ENCODE measurements around the gene ZBP1.

Gene ZBP1

DNA sequence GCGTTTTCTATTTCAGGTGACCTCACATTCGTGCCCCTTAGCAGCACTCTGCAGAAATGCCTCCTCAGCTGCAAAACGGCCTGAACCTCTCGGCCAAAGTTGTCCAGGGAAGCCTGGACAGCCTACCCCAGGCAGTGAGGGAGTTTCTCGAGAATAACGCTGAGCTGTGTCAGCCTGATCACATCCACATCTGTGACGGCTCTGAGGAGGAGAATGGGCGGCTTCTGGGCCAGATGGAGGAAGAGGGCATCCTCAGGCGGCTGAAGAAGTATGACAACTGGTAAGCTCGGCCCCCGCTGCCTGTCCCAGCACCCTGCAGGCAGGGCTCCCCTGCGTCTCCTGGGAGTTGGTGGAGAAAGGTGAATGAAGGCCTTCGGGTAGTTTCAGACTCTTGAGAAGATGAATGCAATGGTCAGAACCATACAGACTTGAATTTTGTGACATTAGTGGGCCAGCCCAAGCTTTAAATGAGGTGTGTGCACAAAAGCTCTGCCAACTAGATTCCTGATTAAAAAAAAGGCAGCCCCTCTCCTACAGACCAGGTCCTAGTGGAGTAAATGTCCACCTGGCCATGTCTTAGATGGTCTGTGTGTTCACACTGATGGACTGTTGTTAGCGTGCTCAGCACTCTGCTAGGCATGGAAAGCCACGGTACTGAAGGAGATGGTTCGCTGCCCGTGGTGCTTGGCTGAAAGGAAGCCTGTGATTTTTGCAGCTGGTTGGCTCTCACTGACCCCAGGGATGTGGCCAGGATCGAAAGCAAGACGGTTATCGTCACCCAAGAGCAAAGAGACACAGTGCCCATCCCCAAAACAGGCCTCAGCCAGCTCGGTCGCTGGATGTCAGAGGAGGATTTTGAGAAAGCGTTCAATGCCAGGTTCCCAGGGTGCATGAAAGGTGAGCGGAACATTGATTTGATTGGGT is 58.6 kb downstream of the ZBP1 start:
- TF ChIP-seq, protein P1, sequence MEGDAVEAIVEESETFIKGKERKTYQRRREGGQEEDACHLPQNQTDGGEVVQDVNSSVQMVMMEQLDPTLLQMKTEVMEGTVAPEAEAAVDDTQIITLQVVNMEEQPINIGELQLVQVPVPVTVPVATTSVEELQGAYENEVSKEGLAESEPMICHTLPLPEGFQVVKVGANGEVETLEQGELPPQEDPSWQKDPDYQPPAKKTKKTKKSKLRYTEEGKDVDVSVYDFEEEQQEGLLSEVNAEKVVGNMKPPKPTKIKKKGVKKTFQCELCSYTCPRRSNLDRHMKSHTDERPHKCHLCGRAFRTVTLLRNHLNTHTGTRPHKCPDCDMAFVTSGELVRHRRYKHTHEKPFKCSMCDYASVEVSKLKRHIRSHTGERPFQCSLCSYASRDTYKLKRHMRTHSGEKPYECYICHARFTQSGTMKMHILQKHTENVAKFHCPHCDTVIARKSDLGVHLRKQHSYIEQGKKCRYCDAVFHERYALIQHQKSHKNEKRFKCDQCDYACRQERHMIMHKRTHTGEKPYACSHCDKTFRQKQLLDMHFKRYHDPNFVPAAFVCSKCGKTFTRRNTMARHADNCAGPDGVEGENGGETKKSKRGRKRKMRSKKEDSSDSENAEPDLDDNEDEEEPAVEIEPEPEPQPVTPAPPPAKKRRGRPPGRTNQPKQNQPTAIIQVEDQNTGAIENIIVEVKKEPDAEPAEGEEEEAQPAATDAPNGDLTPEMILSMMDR (IDR thresholded peaks at IDR 0.05; ENCODE audit: insufficient read depth, low read depth, low read length, missing control alignments) = no peak
- DNase-seq (ENCODE audit: low read depth) = no peak
- no peak overlapping the region for H3K4me3 ChIP-seq (ENCODE audit: low read depth, low read length)

- DNase-seq (ENCODE audit: low read depth) = no peak
- no peak within 1 kb of the TSS for H3K4me3 ChIP-seq (ENCODE audit: low read depth, low read length)
- TF ChIP-seq, protein P1 (IDR thresholded peaks at IDR 0.05; ENCODE audit: insufficient read depth, low read depth, low read length, missing control alignments) = no peak
These were observed 59.5 kb downstream of the ZBP1 start, which contains the start of gene PCK1 for GRCh38 chr20:57560554-57561355. PCK1 (plus strand) TSS chr20:57561110; CDS start chr20:57561412, 302 bp downstream.

- no peak overlapping the region for H3K4me3 ChIP-seq (ENCODE audit: low read depth, low read length)
- TF ChIP-seq, protein P1 (IDR thresholded peaks at IDR 0.05; ENCODE audit: insufficient read depth, low read depth, low read length, missing control alignments) = no peak
- DNase-seq (ENCODE audit: low read depth) = no peak
These were observed 60.3 kb downstream of the ZBP1 start for GRCh38 chr20:57559658-57560553.

DNA sequence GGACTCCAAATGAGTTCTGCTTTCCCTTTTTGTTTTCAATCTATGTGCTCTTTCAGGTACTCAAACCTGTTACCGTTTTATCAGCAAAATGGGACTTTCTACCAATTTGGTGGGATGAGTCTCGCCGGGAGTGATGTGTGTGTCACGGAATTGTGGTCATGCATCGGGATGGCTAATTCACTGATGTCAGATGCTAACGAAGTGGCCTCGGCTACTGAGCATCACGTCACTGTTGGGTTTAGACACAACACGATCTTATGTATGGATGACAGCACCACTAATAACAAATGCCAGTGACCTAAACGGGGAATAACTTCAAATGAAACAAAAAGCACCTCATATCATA is 61.0 kb downstream of the ZBP1 start:
- no peak overlapping the region for H3K4me3 ChIP-seq (ENCODE audit: low read depth, low read length)
- DNase-seq (ENCODE audit: low read depth) = no peak
- TF ChIP-seq, protein P1 (IDR thresholded peaks at IDR 0.05; ENCODE audit: insufficient read depth, low read depth, low read length, missing control alignments) = no peak

- TF ChIP-seq, protein P1 (IDR thresholded peaks at IDR 0.05; ENCODE audit: insufficient read depth, low read depth, low read length, missing control alignments) = no peak
- DNase-seq (ENCODE audit: low read depth) = no peak
- no peak overlapping the region for H3K4me3 ChIP-seq (ENCODE audit: low read depth, low read length)
These were observed 61.5 kb downstream of the ZBP1 start for GRCh38 chr20:57558614-57559288.

All from GM12865 (cell line).